ENCODE results near the gene LARP4.

DNA sequence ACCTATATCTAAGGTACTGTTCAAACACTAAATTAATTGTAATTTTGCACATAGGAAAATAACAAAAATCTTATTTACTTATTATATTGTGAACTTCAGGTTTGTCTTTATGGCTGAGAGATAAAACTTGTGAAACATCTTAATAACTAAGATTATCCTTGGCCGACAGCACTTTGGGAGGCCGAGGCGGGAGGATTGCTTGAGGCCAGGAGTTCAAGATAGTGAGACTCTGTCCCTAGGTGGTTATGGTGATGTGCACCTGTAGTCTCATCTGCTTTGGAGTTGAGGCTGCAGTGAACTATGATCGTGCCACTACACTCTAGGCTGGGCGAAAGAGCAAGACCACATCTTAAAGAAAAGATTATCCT, 126.7 kb downstream of the LARP4 start:
- TF ChIP-seq TAF1 (IDR thresholded peaks at IDR 0.05; ENCODE audit: borderline replicate concordance, insufficient read depth, low read length) (no peak), SIN3A (IDR thresholded peaks at IDR 0.05; ENCODE audit: borderline replicate concordance, insufficient read depth, low read length) (no peak), POLR2AphosphoS5 (IDR thresholded peaks at IDR 0.05; ENCODE audit: low read depth, low read length) (no peak), FOXP2 (optimal IDR thresholded peaks at IDR 0.05; ENCODE audit: borderline replicate concordance, extremely low read depth, extremely low read length, insufficient read depth) (no peak)
- TF ChIP-seq, protein P1, sequence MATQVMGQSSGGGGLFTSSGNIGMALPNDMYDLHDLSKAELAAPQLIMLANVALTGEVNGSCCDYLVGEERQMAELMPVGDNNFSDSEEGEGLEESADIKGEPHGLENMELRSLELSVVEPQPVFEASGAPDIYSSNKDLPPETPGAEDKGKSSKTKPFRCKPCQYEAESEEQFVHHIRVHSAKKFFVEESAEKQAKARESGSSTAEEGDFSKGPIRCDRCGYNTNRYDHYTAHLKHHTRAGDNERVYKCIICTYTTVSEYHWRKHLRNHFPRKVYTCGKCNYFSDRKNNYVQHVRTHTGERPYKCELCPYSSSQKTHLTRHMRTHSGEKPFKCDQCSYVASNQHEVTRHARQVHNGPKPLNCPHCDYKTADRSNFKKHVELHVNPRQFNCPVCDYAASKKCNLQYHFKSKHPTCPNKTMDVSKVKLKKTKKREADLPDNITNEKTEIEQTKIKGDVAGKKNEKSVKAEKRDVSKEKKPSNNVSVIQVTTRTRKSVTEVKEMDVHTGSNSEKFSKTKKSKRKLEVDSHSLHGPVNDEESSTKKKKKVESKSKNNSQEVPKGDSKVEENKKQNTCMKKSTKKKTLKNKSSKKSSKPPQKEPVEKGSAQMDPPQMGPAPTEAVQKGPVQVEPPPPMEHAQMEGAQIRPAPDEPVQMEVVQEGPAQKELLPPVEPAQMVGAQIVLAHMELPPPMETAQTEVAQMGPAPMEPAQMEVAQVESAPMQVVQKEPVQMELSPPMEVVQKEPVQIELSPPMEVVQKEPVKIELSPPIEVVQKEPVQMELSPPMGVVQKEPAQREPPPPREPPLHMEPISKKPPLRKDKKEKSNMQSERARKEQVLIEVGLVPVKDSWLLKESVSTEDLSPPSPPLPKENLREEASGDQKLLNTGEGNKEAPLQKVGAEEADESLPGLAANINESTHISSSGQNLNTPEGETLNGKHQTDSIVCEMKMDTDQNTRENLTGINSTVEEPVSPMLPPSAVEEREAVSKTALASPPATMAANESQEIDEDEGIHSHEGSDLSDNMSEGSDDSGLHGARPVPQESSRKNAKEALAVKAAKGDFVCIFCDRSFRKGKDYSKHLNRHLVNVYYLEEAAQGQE (IDR thresholded peaks at IDR 0.05; ENCODE audit: insufficient read depth in 1 of 2, low read depth in 2 of 2, low read length in 2 of 2), result no peak
